Psoas muscle (tissue), 8 donors: Measurements from ENCODE around the gene GALP. TPM values are rescaled to one million over a fixed set of nuclear protein-coding genes. Genes with fewer than 3 reads are reported as not detected.
"Not testable (repeated sequence)": the region's sequence is repeated elsewhere in the genome, so short reads cannot be mapped to it uniquely, and the experiment has no call there.

ENCODE experiments used
- ATAC-seq, 4 donors: fragments of 200-7000 bp; cut with Tn5 transposase; one replicate each; pipeline ENCODE4 v1.9.1; 2020; ENCODE audit warnings: moderate library complexity in 3 of 4, mild to moderate bottlenecking in 2 of 4
- DNase-seq, 2 donors: peaks; one replicate each; pipeline ENCODE4 v3.0.0-alpha.2; 2020
- H3K27ac ChIP-seq: fragments of 200-600 bp; one replicate; pipeline ENCODE4 v1.8.0; 2022
- H3K27me3 ChIP-seq, 3 donors: fragments of 200-600 bp in 1 of 3; one replicate each; pipeline versions ENCODE4 v1.6.1 to v1.8.0; 2013 to 2022; ENCODE audit warnings: low read length in 2 of 3, mild to moderate bottlenecking in 2 of 3, moderate library complexity in 1 of 3; ENCODE audit not compliant: insufficient read depth in 3 of 3
- H3K36me3 ChIP-seq, 2 donors: fragments of 200-600 bp in 1 of 2; one replicate each; pipeline versions ENCODE4 v1.6.1 to v1.8.0; 2013 to 2022; ENCODE audit warnings: low read depth in 1 of 2, mild to moderate bottlenecking in 1 of 2, moderate library complexity in 1 of 2; ENCODE audit not compliant: insufficient read depth in 1 of 2
- H3K4me1 ChIP-seq: fragments of 200-600 bp; one replicate; pipeline ENCODE4 v1.8.0; 2022
- H3K4me3 ChIP-seq: fragments of 200-600 bp; one replicate; pipeline ENCODE4 v1.8.0; 2022; ENCODE audit warnings: mild to moderate bottlenecking
- H3K9me3 ChIP-seq: fragments of 200-600 bp; one replicate; pipeline ENCODE4 v1.8.0; 2022
- WGBS, 3 donors: extraction: QIAGEN DNeasy Blood & Tissue Kit; methylation state at CpG; one replicate each; pipeline versions ENCODE4 v1.1.6 to v1.1.7; 2013; 5-methylcytosine and 5-hydroxymethylcytosine counted together
- intact Hi-C, 2 donors: fragments of 100-400 bp; cut with DNase I; formaldehyde crosslinking; loops; one replicate each; pipeline versions ENCODE4 v1.11.0 to v1.14.2; 2022
- polyA plus RNA-seq, 3 donors: library from polyadenylated mRNA; stranded (reverse); fragments of 200-250 nt; gene quantifications; one replicate each; pipeline ENCODE4 v1.2.3, GENCODE V29; 2013
- total RNA-seq, 4 donors: library from RNA; stranded (reverse); fragmentation: NEBNext Ultra II Directional in 2 of 4; extraction: Animal tissue kit (Norgen Biotek cat#: 25700) in 2 of 4; gene quantifications; one replicate each; pipeline versions ENCODE4 v1.2.1 to v1.2.4, GENCODE V29; 2021 to 2023
- TF ChIP-seq, protein P1 (sequence below): fragments of 200-600 bp; IDR thresholded peaks from one replicate; pipeline ENCODE4 v1.8.0; 2022; ENCODE audit warnings: antibody characterized with exemption
- donor health status: healthy with polysubstance abuse.
- donor health status: DM: no; HTN: no; CAD: no; lungs with moderate emphysema.
- donor health status: Bipolar disorder and iron deficiency.
- donor health status: healthy.
- donor health status: DM: yes; HTN: yes; CAD: no.
- donor health status: DM: no; HTN: no; CAD: no.
- donor health status: DM: no; HTN: no; CAD: no.
- donor health status: DM: yes; HTN: yes; CAD: no.

The GALP gene
- total and polyA plus RNA-seq, 7 donors: not detected

- ATAC-seq: no peak
- 6 to 10% (median 9%) methylated on average over 8 to 9 of the region's 9 CpGs for WGBS, 3 donors
- H3K36me3 ChIP-seq: no peaks in the 10 kb centered on the region
Measured at GRCh38 chr19:56174086-56174485, 1.7 kb upstream of the GALP start.

DNA sequence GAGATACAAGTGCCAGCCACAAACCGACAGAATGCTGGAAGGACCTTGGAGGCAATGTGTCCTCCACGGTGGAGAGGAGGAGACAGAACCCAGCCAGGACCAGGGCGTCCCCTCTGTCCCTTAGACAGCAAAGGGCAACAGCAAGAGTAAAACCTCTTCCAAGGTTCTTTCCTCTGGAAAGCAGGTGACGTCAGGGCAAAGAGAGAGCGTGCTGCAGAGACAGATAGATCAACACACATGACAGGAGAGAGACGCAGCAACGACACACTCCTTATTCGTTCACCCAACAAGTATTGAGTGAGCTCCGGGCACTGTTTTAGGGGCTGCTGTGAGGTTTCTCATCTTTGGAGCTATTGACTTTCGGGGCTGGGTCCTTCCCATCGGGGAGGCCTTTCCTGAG is 1.3 kb upstream of the GALP start:
- H3K27me3 ChIP-seq: peaks cover 0 to 27% (median 9%) of the 10 kb centered on the region in 3 donors
- WGBS, 3 donors: 33 to 38% (median 33%) methylated on average over 11 of the region's 11 CpGs
- ATAC-seq (no peak), DNase-seq (no peak)
- TF ChIP-seq, protein P1, sequence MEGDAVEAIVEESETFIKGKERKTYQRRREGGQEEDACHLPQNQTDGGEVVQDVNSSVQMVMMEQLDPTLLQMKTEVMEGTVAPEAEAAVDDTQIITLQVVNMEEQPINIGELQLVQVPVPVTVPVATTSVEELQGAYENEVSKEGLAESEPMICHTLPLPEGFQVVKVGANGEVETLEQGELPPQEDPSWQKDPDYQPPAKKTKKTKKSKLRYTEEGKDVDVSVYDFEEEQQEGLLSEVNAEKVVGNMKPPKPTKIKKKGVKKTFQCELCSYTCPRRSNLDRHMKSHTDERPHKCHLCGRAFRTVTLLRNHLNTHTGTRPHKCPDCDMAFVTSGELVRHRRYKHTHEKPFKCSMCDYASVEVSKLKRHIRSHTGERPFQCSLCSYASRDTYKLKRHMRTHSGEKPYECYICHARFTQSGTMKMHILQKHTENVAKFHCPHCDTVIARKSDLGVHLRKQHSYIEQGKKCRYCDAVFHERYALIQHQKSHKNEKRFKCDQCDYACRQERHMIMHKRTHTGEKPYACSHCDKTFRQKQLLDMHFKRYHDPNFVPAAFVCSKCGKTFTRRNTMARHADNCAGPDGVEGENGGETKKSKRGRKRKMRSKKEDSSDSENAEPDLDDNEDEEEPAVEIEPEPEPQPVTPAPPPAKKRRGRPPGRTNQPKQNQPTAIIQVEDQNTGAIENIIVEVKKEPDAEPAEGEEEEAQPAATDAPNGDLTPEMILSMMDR: no peak
- intact Hi-C loops: no loop called here
- no peaks in the 10 kb centered on the region for H3K4me1 ChIP-seq
- no peak overlapping the region for H3K27ac ChIP-seq
- no peak overlapping the region for H3K4me3 ChIP-seq
- no peaks in the 10 kb centered on the region for H3K9me3 ChIP-seq
- no peaks in the 10 kb centered on the region for H3K36me3 ChIP-seq

More at GRCh38 chr19:56174086-56174485, 1.7 kb upstream of the GALP start:
- no peak overlapping the region for H3K27ac ChIP-seq
- H3K4me3 ChIP-seq: no peak overlapping the region
- no peak for DNase-seq
- TF ChIP-seq, protein P1: no peak
- H3K9me3 ChIP-seq: no peaks in the 10 kb centered on the region
- no peaks in the 10 kb centered on the region for H3K4me1 ChIP-seq
- intact Hi-C loops: no loop called here
- H3K27me3 ChIP-seq: peaks cover 0 to 27% (median 9%) of the 10 kb centered on the region in 3 donors

- H3K27ac ChIP-seq, intact Hi-C loops, DNase-seq, ATAC-seq, H3K4me3 ChIP-seq, H3K36me3 ChIP-seq, H3K4me1 ChIP-seq, H3K9me3 ChIP-seq: not testable (repeated sequence)
- H3K27me3 ChIP-seq: peaks cover 0 to 27% (median 9%) of the 10 kb centered on the region in 3 donors
- 50 to 80% (median 71%) methylated on average over 3 to 10 of the region's 11 CpGs for WGBS, 3 donors
Measured at GRCh38 chr19:56176310-56176709, 502 bp downstream of the GALP start.

DNA sequence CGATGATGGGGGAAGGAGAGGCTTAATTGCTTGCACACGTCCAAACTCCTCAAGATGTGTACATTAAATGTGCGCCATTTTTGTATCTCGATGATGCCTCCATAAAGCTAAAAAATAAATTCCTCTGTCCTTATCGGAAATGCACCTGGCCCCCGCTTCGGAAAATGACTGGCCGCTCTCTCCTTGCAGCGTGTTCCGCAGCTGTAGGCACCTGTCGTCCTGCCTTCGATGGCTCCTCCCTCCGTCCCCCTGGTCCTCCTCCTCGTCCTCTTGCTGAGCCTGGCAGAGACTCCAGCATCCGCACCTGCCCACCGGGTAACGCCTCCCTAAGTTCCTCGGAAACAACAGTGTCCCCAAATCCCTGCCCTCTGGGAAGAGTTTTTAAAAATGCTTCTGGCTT is 1.1 kb downstream of the GALP start:
- H3K9me3 ChIP-seq: no peaks in the 10 kb centered on the region
- WGBS, 3 donors: 43 to 49% (median 44%) methylated on average over 18 of the region's 18 CpGs
- H3K4me1 ChIP-seq: no peaks in the 10 kb centered on the region
- ATAC-seq: no peak
- DNase-seq: no peak
- TF ChIP-seq, protein P1: no peak
- no peaks in the 10 kb centered on the region for H3K36me3 ChIP-seq
- peaks cover 0 to 27% (median 9%) of the 10 kb centered on the region in 3 donors for H3K27me3 ChIP-seq
- H3K4me3 ChIP-seq: no peak overlapping the region
- intact Hi-C loops: no loop called here
- H3K27ac ChIP-seq: no peak overlapping the region

DNA sequence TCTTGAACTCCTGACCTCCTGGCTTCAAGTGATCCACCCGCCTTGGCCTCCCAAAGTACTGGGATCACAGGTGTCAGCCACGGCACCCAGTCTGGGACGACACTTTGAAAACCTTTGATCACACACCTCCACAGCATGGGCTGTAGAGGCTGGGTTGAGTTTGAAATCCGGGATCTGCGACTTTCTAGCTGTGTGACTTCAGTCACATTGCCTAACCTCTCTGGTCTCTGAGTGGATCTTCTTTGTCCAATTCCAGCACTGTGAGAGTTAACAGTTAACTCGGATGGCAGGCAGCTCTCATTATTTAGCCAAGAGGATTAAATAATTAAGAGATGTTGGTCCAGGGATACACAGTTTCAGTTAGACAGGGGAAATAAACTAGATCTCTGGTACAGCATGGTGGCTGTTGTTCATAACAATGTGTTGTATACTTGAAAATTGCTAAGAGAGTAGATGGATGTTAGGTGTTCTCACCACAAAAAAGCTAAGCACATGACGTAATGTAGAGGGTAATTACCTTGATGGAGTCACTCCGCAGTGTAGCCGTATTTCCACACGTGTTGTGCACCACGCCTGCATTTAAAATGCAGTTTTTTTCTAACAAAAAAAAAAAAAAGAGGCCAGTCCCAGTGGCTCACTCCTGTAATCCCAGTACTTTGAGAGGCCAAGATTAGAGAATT is 1.9 kb downstream of the GALP start:
- H3K27ac ChIP-seq: no peak overlapping the region
- H3K36me3 ChIP-seq: no peaks in the 10 kb centered on the region
- no peaks in the 10 kb centered on the region for H3K9me3 ChIP-seq
- intact Hi-C loops: no loop called here
- TF ChIP-seq, protein P1: no peak
- peaks cover 0 to 26% (median 9%) of the 10 kb centered on the region in 3 donors for H3K27me3 ChIP-seq
- ATAC-seq: no peak
- no peak for DNase-seq
- H3K4me3 ChIP-seq: no peak overlapping the region
- 48 to 52% (median 49%) methylated on average over 11 of the region's 11 CpGs for WGBS, 3 donors
- no peaks in the 10 kb centered on the region for H3K4me1 ChIP-seq
